GM12878 (cell line): ENCODE results near the gene MYCN. TPM values are rescaled to one million over a fixed set of nuclear protein-coding genes. Genes with fewer than 3 reads are reported as not detected.

ENCODE experiments used
- ATAC-seq: fragments of 200-7000 bp; cut with Tn5 transposase; 3 replicates; pipeline ENCODE4 v1.9.1; 2020; ENCODE audit warnings: mild to moderate bottlenecking, moderate library complexity
- BruUV-seq: library from RNA; stranded (reverse); fragments of 400-500 nt; replicated peaks from 2 replicates; lab custom pipeline; 2021; lab: Mats Ljungman, UMichigan
- CTCF ChIA-PET: fragments of 300-600 bp; sonication (Branson Sonifier 250); formaldehyde crosslinking; extraction: SDS; loops from one replicate; lab custom pipeline; 2021; ENCODE audit warnings: inconsistent platforms; lab: Yijun Ruan, JAX
- POLR2A ChIA-PET: fragments of 350-600 bp; formaldehyde crosslinking; extraction: SDS; loops from one replicate; lab custom pipeline; 2021; ENCODE audit warnings: inconsistent platforms; lab: Charles Lee
- RAD21 ChIA-PET: fragments of 300-600 bp; sonication (Branson Sonifier 250); formaldehyde crosslinking; loops from one replicate; lab custom pipeline; 2023; ENCODE audit warnings: antibody characterized with exemption; ENCODE audit not compliant: unreplicated experiment; lab: Charles Lee
- SMC1A ChIA-PET: fragments of 300-600 bp; sonication (Branson Sonifier 250); formaldehyde crosslinking; loops from one replicate; lab custom pipeline; 2023; ENCODE audit not compliant: unreplicated experiment, uncharacterized antibody; lab: Charles Lee
- DNase-seq: peaks from one replicate; pipeline ENCODE4 v3.0.0-alpha.2; 2011; ENCODE audit warnings: low read depth, low spot score
- FAIRE-seq: peaks from 3 replicates; lab custom pipeline; 2011; peaks lifted over from hg19 to GRCh38; lab: Jason Lieb, UNC
- H2AFZ ChIP-seq: 2 replicates; pipeline ENCODE4 v1.6.0; 2011; ENCODE audit warnings: low read depth, low read length, control low read depth; ENCODE audit not compliant: control insufficient read depth
- H3K27ac ChIP-seq: 2 replicates; pipeline ENCODE4 v1.5.1; 2011; ENCODE audit warnings: control low read depth; ENCODE audit not compliant: control insufficient read depth, insufficient read depth
- H3K27me3 ChIP-seq, 2 experiments: replicated peaks in 1 of 2; 2 replicates each; pipeline versions ENCODE4 v1.6.0 to v1.6.1; 2011; ENCODE audit warnings: low read length in 1 of 2; ENCODE audit not compliant: control insufficient read depth in 2 of 2, insufficient read depth in 2 of 2
- H3K36me3 ChIP-seq, 2 experiments: 2 replicates each; pipeline ENCODE4 v1.5.1; 2011; ENCODE audit warnings: low read length in 1 of 2; ENCODE audit not compliant: control insufficient read depth in 2 of 2, insufficient read depth in 2 of 2
- H3K4me1 ChIP-seq: 2 replicates; pipeline ENCODE4 v1.6.1; 2011; ENCODE audit warnings: mild to moderate bottlenecking, low read length, moderate library complexity, mixed read lengths; ENCODE audit not compliant: control insufficient read depth, insufficient read depth
- H3K4me2 ChIP-seq: 2 replicates; pipeline ENCODE4 v1.6.0; 2011; ENCODE audit warnings: control low read depth; ENCODE audit not compliant: control insufficient read depth, insufficient read depth
- H3K4me3 ChIP-seq: fragments of 200-600 bp; sonication (generic); 2 replicates; pipeline ENCODE4 v1.5.1; 2016
- H3K79me2 ChIP-seq: 2 replicates; pipeline ENCODE4 v1.6.0; 2011; ENCODE audit warnings: low read length; ENCODE audit not compliant: control insufficient read depth, insufficient read depth
- H3K9ac ChIP-seq: 2 replicates; pipeline ENCODE4 v1.8.0; 2011; ENCODE audit warnings: low read length, control low read depth, mixed read lengths; ENCODE audit not compliant: control insufficient read depth, insufficient read depth
- H3K9me3 ChIP-seq: replicated peaks from 3 replicates; pipeline ENCODE4 v1.5.1; 2011; ENCODE audit warnings: mild to moderate bottlenecking, low read length; ENCODE audit not compliant: control insufficient read depth, insufficient read depth
- H4K20me1 ChIP-seq: 2 replicates; pipeline ENCODE4 v1.6.0; 2011; ENCODE audit not compliant: control insufficient read depth, insufficient read depth
- BACH1 ChIP-seq: fragments of 450-650 bp; IDR thresholded peaks from 2 replicates; pipeline ENCODE4 v1.6.1; 2017; ENCODE audit warnings: mild to moderate bottlenecking, borderline replicate concordance
- BHLHE40 ChIP-seq, 2 experiments: fragments of 450-650 bp in 1 of 2; IDR thresholded peaks; 2 replicates each; pipeline ENCODE4 v1.6.1; 2011 to 2017; ENCODE audit warnings: low read depth in 2 of 2, borderline replicate concordance in 1 of 2, improper control_type of control experiment in 1 of 2, low read length in 1 of 2, mild to moderate bottlenecking in 1 of 2
- CHD4 ChIP-seq: fragments of 200-600 bp; sonication (generic); IDR thresholded peaks from 2 replicates; pipeline ENCODE4 v1.6.1; 2016; ENCODE audit warnings: mild to moderate bottlenecking
- CREB1 ChIP-seq: IDR thresholded peaks from 2 replicates; pipeline ENCODE4 v1.6.1; 2012; ENCODE audit warnings: low read depth, mild to moderate bottlenecking, inconsistent platforms
- HDAC6 ChIP-seq: fragments of 200-600 bp; sonication (generic); IDR thresholded peaks from one replicate; pipeline ENCODE4 v1.8.0; 2017; ENCODE audit warnings: antibody characterized with exemption; ENCODE audit not compliant: unreplicated experiment
- JUNB ChIP-seq: IDR thresholded peaks from 2 replicates; pipeline ENCODE4 v1.6.1; 2016; ENCODE audit warnings: antibody characterized with exemption, mild to moderate bottlenecking
- JUND ChIP-seq: IDR thresholded peaks from 2 replicates; pipeline ENCODE4 v1.6.1; 2012; ENCODE audit warnings: low read depth, mild to moderate bottlenecking, low read length, improper control_type of control experiment, moderate library complexity
- KLF5 ChIP-seq: fragments of 450-650 bp; IDR thresholded peaks from 2 replicates; pipeline ENCODE4 v1.6.1; 2014; ENCODE audit warnings: mild to moderate bottlenecking; ENCODE audit not compliant: partially characterized antibody
- NBN ChIP-seq: fragments of 450-650 bp; IDR thresholded peaks from 2 replicates; pipeline ENCODE4 v1.6.1; 2016
- NFYA ChIP-seq: IDR thresholded peaks from 2 replicates; pipeline ENCODE4 v1.6.1; 2011; ENCODE audit warnings: low read depth, mild to moderate bottlenecking, low read length, improper control_type of control experiment, borderline replicate concordance
- PML ChIP-seq: IDR thresholded peaks from 2 replicates; pipeline ENCODE4 v1.6.1; 2012; ENCODE audit warnings: low read length, inconsistent platforms
- RBBP5 ChIP-seq: fragments of 200-600 bp; sonication (generic); conservative IDR thresholded peaks from 2 replicates; pipeline ENCODE4 v1.6.1; 2016
- SMAD1 ChIP-seq: fragments of 450-650 bp; IDR thresholded peaks from 2 replicates; pipeline ENCODE4 v1.6.1; 2018; ENCODE audit warnings: mild to moderate bottlenecking, low read depth; ENCODE audit not compliant: partially characterized antibody
- SMC3 ChIP-seq: IDR thresholded peaks from 2 replicates; pipeline ENCODE4 v1.6.1; 2011; ENCODE audit warnings: low read length, improper control_type of control experiment, borderline replicate concordance
- SREBF2 ChIP-seq: IDR thresholded peaks from 2 replicates; pipeline ENCODE4 v1.6.1; 2012; ENCODE audit warnings: mild to moderate bottlenecking, low read length
- STAT1 ChIP-seq: fragments of 450-650 bp; conservative IDR thresholded peaks from 2 replicates; pipeline ENCODE4 v1.6.1; 2014; ENCODE audit warnings: antibody characterized with exemption, mild to moderate bottlenecking
- SUPT20H ChIP-seq: IDR thresholded peaks from 2 replicates; pipeline ENCODE4 v1.6.1; 2011; ENCODE audit warnings: low read depth, mild to moderate bottlenecking, low read length, moderate library complexity, borderline replicate concordance; ENCODE audit not compliant: control insufficient read depth
- YBX1 ChIP-seq: fragments of 450-650 bp; IDR thresholded peaks from 2 replicates; pipeline ENCODE4 v1.6.1; 2016; ENCODE audit warnings: antibody characterized with exemption
- ZNF207 ChIP-seq: fragments of 450-650 bp; IDR thresholded peaks from 2 replicates; pipeline ENCODE4 v1.6.1; 2014; ENCODE audit warnings: antibody characterized with exemption, mild to moderate bottlenecking, borderline replicate concordance
- ZZZ3 ChIP-seq: IDR thresholded peaks from 2 replicates; pipeline ENCODE4 v1.6.1; 2011; ENCODE audit warnings: low read depth; ENCODE audit not compliant: control insufficient read depth, insufficient read length
- WGBS: methylation state at CpG from one replicate; pipeline ENCODE4 v1.1.6; 2016; ENCODE audit warnings: low lambda C conversion rate; ENCODE audit not compliant: insufficient replicate concordance, insufficient coverage; ENCODE audit errors: missing lambda C conversion rate; 5-methylcytosine and 5-hydroxymethylcytosine counted together
- in situ Hi-C: fragments of 300-500 bp; cut with MboI; formaldehyde crosslinking; loops from 9 replicates; pipeline ENCODE4 v1.14.3; 2018; ENCODE audit warnings: mixed read lengths
- intact Hi-C: fragments of 100-400 bp; cut with micrococcal nuclease; formaldehyde crosslinking; loops from one replicate; pipeline ENCODE4 v1.14.2; 2022; ENCODE audit not compliant: unreplicated experiment
- polyA plus RNA-seq, 11 experiments: library from polyadenylated mRNA; depleted of rRNA in 4 of 11; unstranded in 6 of 11; stranded (reverse) in 5 of 11; fragments of >200 nt; fragmentation: Nextera tagmentation in 4 of 11; fragmentation: Illumina TruSeq in 1 of 11; extraction: Ambion mirVana in 4 of 11; extraction: Trizol in 1 of 11; gene quantifications; 1 replicate in 1 of 11; 2 replicates in 10 of 11; pipeline versions ENCODE4 v1.2.1 to v1.2.3, GENCODE V29; 2011 to 2016; ENCODE audit warnings: inconsistent platforms in 2 of 11, missing spikeins in 2 of 11, low read depth in 1 of 11
- total RNA-seq, 4 experiments: library from RNA; depleted of rRNA in 3 of 4; stranded (reverse); fragments of >200 nt in 3 of 4; fragmentation: Illumina TruSeq in 1 of 4; extraction: Trizol in 1 of 4; gene quantifications; 2 replicates each; pipeline versions ENCODE4 v1.2.1 to v1.2.3, GENCODE V29; 2013 to 2021
- TF ChIP-seq, protein P1 (sequence below): fragments of 450-650 bp; IDR thresholded peaks from 2 replicates; pipeline ENCODE4 v1.6.1; 2017; ENCODE audit warnings: mild to moderate bottlenecking, low read depth, inconsistent platforms; ENCODE audit not compliant: poor library complexity, severe bottlenecking

The MYCN gene
- total and polyA plus RNA-seq, 10 of the 15 experiments (the other 5 are each of a cell fraction or from before 2014, with no cell fraction given) = not detected

DNA sequence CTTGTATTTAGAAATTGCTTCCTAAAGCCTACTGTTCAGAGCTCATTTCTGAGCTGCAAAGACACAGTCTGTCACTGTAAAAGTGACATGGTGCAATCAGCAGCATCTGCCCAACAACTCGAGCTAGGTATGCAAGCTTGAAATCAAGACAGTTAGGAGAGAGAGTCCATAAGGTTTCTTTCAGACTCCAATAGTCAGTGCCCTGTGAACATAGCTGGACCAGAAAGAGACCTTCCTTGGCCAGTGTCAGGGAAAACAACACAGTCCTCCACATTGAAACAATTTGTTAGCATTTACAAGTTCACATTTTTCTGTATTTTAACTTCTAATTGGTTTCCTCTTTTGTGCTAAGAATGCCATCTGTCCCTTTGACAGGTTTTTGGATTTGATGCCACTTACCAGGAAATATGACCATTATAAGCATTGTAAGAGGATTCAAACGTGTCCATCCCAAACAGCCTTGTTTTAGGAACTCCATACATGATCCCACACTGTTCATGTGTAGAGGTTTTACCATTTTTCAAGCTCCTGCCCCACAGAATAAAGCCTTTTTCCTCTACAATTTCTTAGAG, 8.9 kb upstream of the MYCN start (continued):
- TF ChIP-seq JUNB (no peak), KLF5 (no peak), NBN (no peak), BHLHE40 (IDR thresholded peaks at IDR 0.05; ENCODE audit: borderline replicate concordance in 1 of 2, low read depth in 2 of 2, low read length in 1 of 2) (no peak), SUPT20H (no peak)

- no peaks in the 10 kb centered on the region for H3K9me3 ChIP-seq
- H3K79me2 ChIP-seq = no peaks in the 10 kb centered on the region
- H3K36me3 ChIP-seq = no peaks in the 10 kb centered on the region
- no peaks in the 10 kb centered on the region for H3K4me1 ChIP-seq
- ChIA-PET CTCF (no interaction called here), RAD21 (no interaction called here), POLR2A (no interaction called here), SMC1A (no interaction called here)
- H4K20me1 ChIP-seq = no peaks in the 10 kb centered on the region
- H3K27me3 ChIP-seq = peaks cover 0 to 3% of the 10 kb centered on the region in 2 experiments; a peak in 2 of 4 replicates
- H3K4me2 ChIP-seq = no peak overlapping the region
- DNase-seq = no peak
- no peak overlapping the region for H3K4me3 ChIP-seq
- no peak overlapping the region for H3K9ac ChIP-seq
- WGBS = 8% methylated on average over 5 of the region's 5 CpGs
- intact Hi-C loops (no loop called here), in situ Hi-C loops (loop anchor here (25.0 kb wide), 1 partner anchor 830 kb away; no protein-coding TSS in a partner anchor)
- no peak overlapping the region for H3K27ac ChIP-seq
- ATAC-seq = no peak
- H2AFZ ChIP-seq = no peak overlapping the region
- no peak for FAIRE-seq
- BruUV-seq = no TSS peak
- no peak for TF ChIP-seq NBN
- no peak for TF ChIP-seq STAT1
- TF ChIP-seq CHD4 = no peak
- TF ChIP-seq YBX1 = no peak
- TF ChIP-seq HDAC6 = no peak
- no peak for TF ChIP-seq ZNF207
- no peak for TF ChIP-seq ZZZ3
- TF ChIP-seq NFYA = no peak
- TF ChIP-seq PML = no peak
- TF ChIP-seq RBBP5 = no peak
- TF ChIP-seq BACH1 = no peak
- no peak for TF ChIP-seq CREB1
- TF ChIP-seq, protein P1, sequence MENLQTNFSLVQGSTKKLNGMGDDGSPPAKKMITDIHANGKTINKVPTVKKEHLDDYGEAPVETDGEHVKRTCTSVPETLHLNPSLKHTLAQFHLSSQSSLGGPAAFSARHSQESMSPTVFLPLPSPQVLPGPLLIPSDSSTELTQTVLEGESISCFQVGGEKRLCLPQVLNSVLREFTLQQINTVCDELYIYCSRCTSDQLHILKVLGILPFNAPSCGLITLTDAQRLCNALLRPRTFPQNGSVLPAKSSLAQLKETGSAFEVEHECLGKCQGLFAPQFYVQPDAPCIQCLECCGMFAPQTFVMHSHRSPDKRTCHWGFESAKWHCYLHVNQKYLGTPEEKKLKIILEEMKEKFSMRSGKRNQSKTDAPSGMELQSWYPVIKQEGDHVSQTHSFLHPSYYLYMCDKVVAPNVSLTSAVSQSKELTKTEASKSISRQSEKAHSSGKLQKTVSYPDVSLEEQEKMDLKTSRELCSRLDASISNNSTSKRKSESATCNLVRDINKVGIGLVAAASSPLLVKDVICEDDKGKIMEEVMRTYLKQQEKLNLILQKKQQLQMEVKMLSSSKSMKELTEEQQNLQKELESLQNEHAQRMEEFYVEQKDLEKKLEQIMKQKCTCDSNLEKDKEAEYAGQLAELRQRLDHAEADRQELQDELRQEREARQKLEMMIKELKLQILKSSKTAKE = no peak
- TF ChIP-seq SMC3 = no peak
- no peak for TF ChIP-seq JUND
- no peak for TF ChIP-seq SREBF2
- TF ChIP-seq SMAD1 = no peak
These were observed 8.4 kb upstream of the MYCN start for GRCh38 chr2:15931950-15932349.
